Activated CD8-positive, alpha-beta T cell treated with anti-CD3 and anti-CD28 coated beads, Interleukin-2, amount 10 ng/mL, durations not matched to agents 7 days and 5 days (primary cell): ENCODE measurements around the gene PDE6G. TPM values are rescaled to one million over a fixed set of nuclear protein-coding genes. Genes with fewer than 3 reads are reported as not detected.
A peak's percentile ranks its signal among the peaks of the same experiment; 100 is the strongest.
"Not testable (repeated sequence)": the region's sequence is repeated elsewhere in the genome, so short reads cannot be mapped to it uniquely, and the experiment has no call there.

Source experiments
- ATAC-seq: fragments of 150-1000 bp; cut with Tn5 transposase; one replicate; pipeline ENCODE4 v1.10.0; 2021; ENCODE audit warnings: moderate library complexity
- CTCF ChIA-PET: fragments of 350-600 bp; sonication (Branson Sonifier 250); formaldehyde crosslinking; loops from one replicate; lab custom pipeline; 2021; ENCODE audit warnings: antibody characterized with exemption; lab: Charles Lee
- POLR2A ChIA-PET: fragments of 350-600 bp; sonication (Branson Sonifier 250); formaldehyde crosslinking; loops from one replicate; lab custom pipeline; 2021; ENCODE audit warnings: antibody characterized with exemption; lab: Charles Lee
- DNase-seq: peaks from one replicate; pipeline ENCODE4 v3.0.0-alpha.2; 2020
- H3K27ac Mint-ChIP-seq: one replicate; pipeline ENCODE4 v1.8.0; 2021; ENCODE audit warnings: mild to moderate bottlenecking, mixed read lengths
- H3K27me3 Mint-ChIP-seq: one replicate; pipeline ENCODE4 v1.8.0; 2021; ENCODE audit warnings: low read depth, mixed read lengths
- H3K36me3 Mint-ChIP-seq: one replicate; pipeline ENCODE4 v1.8.0; 2021; ENCODE audit warnings: low read depth, mixed read lengths
- H3K4me1 Mint-ChIP-seq: one replicate; pipeline ENCODE4 v1.8.0; 2021; ENCODE audit warnings: low read depth, mixed read lengths
- H3K4me3 Mint-ChIP-seq: one replicate; pipeline ENCODE4 v1.8.0; 2021; ENCODE audit warnings: mild to moderate bottlenecking, mixed read lengths
- H3K9me3 Mint-ChIP-seq: one replicate; pipeline ENCODE4 v1.8.0; 2022; ENCODE audit warnings: mixed read lengths; ENCODE audit not compliant: insufficient read depth
- total RNA-seq, 2 experiments: library from RNA; stranded (reverse); gene quantifications; one replicate each; pipeline ENCODE4 v1.2.3, GENCODE V29; 2021

The PDE6G gene
- total RNA-seq, 2 experiments from 2014 or later: 76.5 to 80.3 TPM

DNA sequence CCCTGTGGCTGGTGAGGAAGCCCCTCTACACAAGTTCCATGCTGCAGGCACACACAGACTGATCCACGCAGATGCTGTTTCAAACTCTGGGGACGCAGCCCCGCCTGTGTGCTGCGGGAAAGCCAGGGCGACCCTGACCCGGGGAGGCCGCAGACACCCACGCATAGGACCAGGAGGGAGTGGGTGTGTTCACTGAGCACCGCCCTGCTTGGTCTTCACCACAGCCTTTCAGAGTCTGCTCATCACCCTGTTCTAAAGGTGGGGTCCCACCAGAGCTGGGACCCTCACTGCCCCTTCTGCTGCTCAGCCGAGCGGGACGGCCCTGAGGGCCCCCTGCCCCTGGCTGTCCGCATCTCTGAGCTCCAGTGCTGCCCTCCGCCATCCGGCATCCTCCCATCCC is 11.8 kb downstream of the PDE6G start:
- no peak for DNase-seq
- peaks cover 5% of the 10 kb centered on the region for H3K36me3 Mint-ChIP-seq
- no peaks in the 10 kb centered on the region for H3K4me1 Mint-ChIP-seq
- no peak overlapping the region for H3K27ac Mint-ChIP-seq
- H3K9me3 Mint-ChIP-seq: no peaks in the 10 kb centered on the region
- peaks cover 19% of the 10 kb centered on the region for H3K27me3 Mint-ChIP-seq
- ChIA-PET CTCF (no interaction called here), POLR2A (no interaction called here)
- no peak for ATAC-seq
- no peak overlapping the region for H3K4me3 Mint-ChIP-seq

DNA sequence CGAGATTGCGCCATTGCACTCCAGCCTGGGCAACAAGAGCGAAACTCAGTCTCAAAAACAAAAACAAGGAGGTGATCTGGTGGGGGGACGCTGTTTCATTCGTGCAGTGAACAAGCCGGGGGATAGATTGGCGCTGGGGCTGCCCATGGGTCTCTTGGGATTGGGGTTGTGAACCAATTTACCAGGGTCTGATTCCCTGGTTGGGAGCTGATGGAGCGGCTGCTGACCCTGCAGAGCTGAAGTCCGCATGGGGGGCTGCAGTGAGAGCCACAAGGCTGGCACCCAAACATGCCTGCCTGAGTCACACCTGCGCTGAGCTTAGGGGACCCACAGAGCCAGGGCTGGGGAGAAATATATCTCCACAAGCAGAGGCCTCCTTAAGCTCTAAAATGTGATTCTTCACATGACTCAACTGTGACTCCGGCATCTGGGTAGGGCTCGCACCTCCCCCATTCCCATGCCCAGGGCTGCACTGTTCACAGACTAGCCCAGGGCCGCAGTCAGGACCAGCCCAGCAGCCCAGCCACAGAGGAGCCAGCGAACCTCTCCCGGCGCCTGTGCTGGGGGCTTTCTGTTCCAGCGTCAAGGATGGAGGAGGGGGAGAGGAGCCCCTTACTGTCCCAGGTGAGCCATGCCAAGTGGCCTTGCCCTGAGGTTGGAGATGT is 14.4 kb downstream of the PDE6G start:
- DNase-seq (no peak), ATAC-seq (no peak)
- H3K4me1 Mint-ChIP-seq: peaks cover 6% of the 10 kb centered on the region
- CTCF ChIA-PET: no interaction called here
- no peak overlapping the region for H3K27ac Mint-ChIP-seq
- H3K36me3 Mint-ChIP-seq: no peaks in the 10 kb centered on the region
- no peaks in the 10 kb centered on the region for H3K9me3 Mint-ChIP-seq
- peaks cover 4% of the 10 kb centered on the region for H3K27me3 Mint-ChIP-seq
- POLR2A ChIA-PET: no interaction called here
- H3K4me3 Mint-ChIP-seq: no peak overlapping the region

DNA sequence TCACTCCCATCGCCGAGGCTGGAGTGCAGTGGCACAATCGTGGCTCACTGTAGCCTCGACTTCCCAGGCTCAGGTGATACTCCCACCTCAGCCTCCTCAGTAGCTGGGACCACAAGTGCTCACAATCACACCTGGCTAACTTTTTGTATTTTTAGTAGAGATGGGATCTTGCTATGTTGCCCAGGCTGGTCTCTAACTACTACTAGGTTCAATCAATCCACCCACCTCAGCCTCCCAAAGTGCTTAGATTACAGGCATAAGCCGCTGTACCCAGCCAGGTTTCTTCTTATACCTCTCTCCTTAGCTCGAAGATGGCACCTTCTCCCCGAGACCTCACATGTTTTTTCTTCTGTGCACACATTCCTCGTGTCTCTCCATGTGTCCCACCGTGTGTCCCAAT is 16.3 kb downstream of the PDE6G start:
- H3K9me3 Mint-ChIP-seq: no peaks in the 10 kb centered on the region
- DNase-seq (no peak), ATAC-seq (no peak)
- CTCF ChIA-PET: no interaction called here
- H3K36me3 Mint-ChIP-seq: peaks cover 4% of the 10 kb centered on the region
- H3K4me3 Mint-ChIP-seq: no peak overlapping the region
- POLR2A ChIA-PET: interaction anchor here (1.5 kb wide), 1 partner anchor 27 kb away, joined by 5 read pairs; the partner anchor contains the start of gene CCDC137
- peaks cover 17% of the 10 kb centered on the region for H3K4me1 Mint-ChIP-seq
- no peaks in the 10 kb centered on the region for H3K27me3 Mint-ChIP-seq
- H3K27ac Mint-ChIP-seq: no peak overlapping the region

DNA sequence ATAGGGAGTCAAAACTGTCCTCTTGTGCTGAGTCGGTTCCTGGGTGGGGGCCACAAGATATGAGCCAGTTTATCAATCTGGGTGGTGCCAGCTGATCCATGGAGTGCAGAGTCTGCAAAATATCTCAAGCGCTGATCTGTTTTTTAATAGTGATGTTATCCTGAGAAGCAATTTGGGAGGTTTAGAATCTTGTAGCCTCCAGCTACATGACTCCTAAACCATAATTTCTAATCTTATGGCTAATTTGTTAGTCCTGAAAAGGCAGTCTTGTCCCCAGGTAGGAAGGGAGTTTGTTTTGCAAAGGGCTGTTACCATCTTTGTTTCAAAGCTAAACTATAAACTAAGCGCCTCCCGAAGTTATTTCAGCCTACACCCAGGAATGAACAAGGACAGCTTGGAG is 17.7 kb downstream of the PDE6G start:
- H3K9me3 Mint-ChIP-seq: no peaks in the 10 kb centered on the region

GRCh38 chr17:81636505-81637288 is 19.6 kb downstream of the PDE6G start, which contains the start of the genes NPLOC4 and TSPAN10:
TSS of gene NPLOC4 (minus strand) at chr17:81637112. CDS start at chr17:81636930, 182 bp downstream.
TSS of gene TSPAN10 (plus strand) at chr17:81637196. CDS start at chr17:81642413, 5,217 bp downstream.
- peak within 1 kb of the TSS; percentile 90 for H3K4me3 Mint-ChIP-seq
- POLR2A ChIA-PET: interaction anchor here (1.0 to 1.9 kb wide), 3 partner anchors 22 to 29 kb away, joined by 3 to 9 read pairs (median 5); partner anchors contain the start of genes CCDC137 and OXLD1
- no peaks in the 10 kb centered on the region for H3K27me3 Mint-ChIP-seq
- no peaks in the 10 kb centered on the region for H3K9me3 Mint-ChIP-seq
- peak; percentile 83 for DNase-seq
- ATAC-seq: peak; percentile 96
- CTCF ChIA-PET: interaction anchor here (1.3 kb wide), 1 partner anchor 36 kb away, joined by 3 read pairs; no protein-coding TSS in a partner anchor
- peaks cover 11% of the 10 kb centered on the region for H3K36me3 Mint-ChIP-seq
- peak within 1 kb of the TSS; percentile 81 for H3K27ac Mint-ChIP-seq
- H3K4me1 Mint-ChIP-seq: peaks cover 26% of the 10 kb centered on the region

More for the DNA sequence above, 17.7 kb downstream of the PDE6G start:
- Mint-ChIP-seq H3K27ac (no peak overlapping the region), H3K27me3 (no peaks in the 10 kb centered on the region), H3K4me1 (peaks cover 22% of the 10 kb centered on the region), H3K36me3 (peaks cover 6% of the 10 kb centered on the region), H3K4me3 (peak overlapping the region; percentile 3)
- POLR2A ChIA-PET: interaction anchor here (1.5 kb wide), 1 partner anchor 28 kb away, joined by 5 read pairs; the partner anchor contains the start of gene CCDC137
- CTCF ChIA-PET: no interaction called here
- ATAC-seq: no peak
- no peak for DNase-seq

GRCh38 chr17:81635973-81636504 is 20.3 kb downstream of the PDE6G start:
- Mint-ChIP-seq H3K36me3 (peaks cover 16% of the 10 kb centered on the region), H3K9me3 (no peaks in the 10 kb centered on the region), H3K27ac (peak overlapping the region; percentile 81), H3K27me3 (no peaks in the 10 kb centered on the region), H3K4me1 (peaks cover 26% of the 10 kb centered on the region), H3K4me3 (peak overlapping the region; percentile 90)
- CTCF ChIA-PET: interaction anchor here (1.3 kb wide), 1 partner anchor 35 kb away, joined by 3 read pairs; no protein-coding TSS in a partner anchor
- no peak for DNase-seq
- ATAC-seq: peak; percentile 27
- POLR2A ChIA-PET: interaction anchor here (1.6 to 1.9 kb wide), 2 partner anchors 21 to 30 kb away, joined by 5 to 9 read pairs; partner anchors contain the start of genes CCDC137 and OXLD1

GRCh38 chr17:81635431-81635830 is 20.9 kb downstream of the PDE6G start:
- Mint-ChIP-seq H3K27ac (peak overlapping the region; percentile 81), H3K27me3 (no peaks in the 10 kb centered on the region), H3K4me1 (peaks cover 26% of the 10 kb centered on the region), H3K9me3 (no peaks in the 10 kb centered on the region), H3K4me3 (peak overlapping the region; percentile 90), H3K36me3 (peaks cover 16% of the 10 kb centered on the region)
- DNase-seq (no peak), ATAC-seq (no peak)
- ChIA-PET CTCF (interaction anchor here (1.3 kb wide), 1 partner anchor 34 kb away, joined by 3 read pairs; no protein-coding TSS in a partner anchor), POLR2A (no interaction called here)

- Mint-ChIP-seq H3K36me3 (peaks cover 38% of the 10 kb centered on the region), H3K4me3 (no peak overlapping the region), H3K4me1 (peaks cover 20% of the 10 kb centered on the region), H3K27ac (no peak overlapping the region), H3K9me3 (no peaks in the 10 kb centered on the region), H3K27me3 (no peaks in the 10 kb centered on the region)
- ATAC-seq (no peak), DNase-seq (no peak)
- ChIA-PET CTCF (interaction anchor here (0.9 kb wide), 1 partner anchor 31 kb away, joined by 3 read pairs; no protein-coding TSS in a partner anchor), POLR2A (no interaction called here)
Observed at GRCh38 chr17:81631482-81631881, 24.9 kb downstream of the PDE6G start.

GRCh38 chr17:81630274-81630673 is 26.1 kb downstream of the PDE6G start:
- Mint-ChIP-seq H3K36me3 (peaks cover 43% of the 10 kb centered on the region), H3K4me1 (peaks cover 10% of the 10 kb centered on the region), H3K27ac (no peak overlapping the region), H3K27me3 (no peaks in the 10 kb centered on the region), H3K4me3 (no peak overlapping the region), H3K9me3 (no peaks in the 10 kb centered on the region)
- ChIA-PET POLR2A (no interaction called here), CTCF (interaction anchor here (1.0 kb wide), 1 partner anchor 28 kb away, joined by 3 read pairs; no protein-coding TSS in a partner anchor)
- no peak for DNase-seq
- no peak for ATAC-seq

GRCh38 chr17:81621494-81622130 is 34.7 kb downstream of the PDE6G start:
- CTCF ChIA-PET: no interaction called here

DNA sequence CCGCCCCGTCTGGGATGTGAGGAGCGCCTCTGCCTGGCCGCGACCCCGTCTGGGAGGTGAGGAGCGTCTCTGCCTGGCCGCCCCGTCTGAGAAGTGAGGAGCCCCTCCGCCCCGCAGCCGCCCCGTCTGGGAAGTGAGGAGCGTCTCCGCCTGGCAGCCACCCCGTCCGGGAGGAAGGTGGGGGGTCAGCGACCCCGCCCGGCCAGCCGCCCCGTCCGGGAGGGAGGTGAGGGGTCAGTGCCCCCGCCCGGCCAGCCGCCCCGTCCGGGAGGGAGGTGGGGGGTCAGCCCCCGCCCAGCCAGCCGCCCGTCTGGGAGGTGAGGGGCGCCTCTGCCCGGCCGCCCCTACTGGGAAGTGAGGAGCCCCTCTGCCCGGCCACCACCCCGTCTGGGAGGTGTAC is 38.0 kb downstream of the PDE6G start:
- H3K27me3 Mint-ChIP-seq, CTCF ChIA-PET, H3K4me3 Mint-ChIP-seq, ATAC-seq, H3K27ac Mint-ChIP-seq, DNase-seq, POLR2A ChIA-PET, H3K9me3 Mint-ChIP-seq: not testable (repeated sequence)
- peaks cover 67% of the 10 kb centered on the region for H3K36me3 Mint-ChIP-seq
- H3K4me1 Mint-ChIP-seq: peaks cover 20% of the 10 kb centered on the region

More at GRCh38 chr17:81621494-81622130, 34.7 kb downstream of the PDE6G start:
- Mint-ChIP-seq H3K9me3 (no peaks in the 10 kb centered on the region), H3K4me1 (peaks cover 2% of the 10 kb centered on the region), H3K27me3 (no peaks in the 10 kb centered on the region), H3K4me3 (no peak overlapping the region), H3K27ac (no peak overlapping the region), H3K36me3 (peaks cover 64% of the 10 kb centered on the region)
- POLR2A ChIA-PET: no interaction called here
- DNase-seq (no peak), ATAC-seq (no peak)
